NOMO-1 treated with DMSO at 0.1 percent for 48 hours (cell line): ENCODE results near the gene TTC23L.
A peak's percentile ranks its signal among the peaks of the same experiment; 100 is the strongest.
"Not testable (repeated sequence)": the region's sequence is repeated elsewhere in the genome, so short reads cannot be mapped to it uniquely, and the experiment has no call there.

Experiments
- DNase-seq: peaks from one replicate; lab custom pipeline; 2025; ENCODE audit not compliant: unreplicated experiment; lab: John Stamatoyannopoulos, UW

TTC23L gene

GRCh38 chr5:34916518-34916917 lies 77.6 kb downstream of the TTC23L start:
- DNase-seq = no peak

GRCh38 chr5:34918025-34918424 lies 79.1 kb downstream of the TTC23L start:
- no peak for DNase-seq

GRCh38 chr5:34919077-34919476 lies 80.1 kb downstream of the TTC23L start:
- DNase-seq = no peak

- not testable (repeated sequence) for DNase-seq
Measured at GRCh38 chr5:34923256-34923655, 84.3 kb downstream of the TTC23L start.

- DNase-seq = peak; percentile 96
Measured at GRCh38 chr5:34923694-34924461, 84.9 kb downstream of the TTC23L start.

GRCh38 chr5:34924462-34924765 lies 85.5 kb downstream of the TTC23L start:
- no peak for DNase-seq

- no peak for DNase-seq
Measured at GRCh38 chr5:34926318-34926888, 87.4 kb downstream of the TTC23L start.

GRCh38 chr5:34927785-34928184 lies 88.8 kb downstream of the TTC23L start:
- DNase-seq = no peak

- peak; percentile 42 for DNase-seq
Measured at GRCh38 chr5:34928267-34928666, 89.3 kb downstream of the TTC23L start.

GRCh38 chr5:34929134-34929719 lies 90.3 kb downstream of the TTC23L start, which contains the start of gene DNAJC21:
DNAJC21 (plus strand) TSS chr5:34929559; CDS start chr5:34929820, 261 bp downstream.
- DNase-seq = peak; percentile 100

- peak; percentile 96 for DNase-seq
Measured at GRCh38 chr5:34929720-34930461, 90.9 kb downstream of the TTC23L start.

- no peak for DNase-seq
Measured at GRCh38 chr5:34930462-34930844, 91.5 kb downstream of the TTC23L start.

- no peak for DNase-seq
Measured at GRCh38 chr5:34930870-34931269, 91.9 kb downstream of the TTC23L start.

GRCh38 chr5:34932947-34933346 lies 94.0 kb downstream of the TTC23L start:
- no peak for DNase-seq

- DNase-seq = no peak
Measured at GRCh38 chr5:34941936-34942335, 103.0 kb downstream of the TTC23L start.

- DNase-seq = no peak
Measured at GRCh38 chr5:34944044-34944443, 105.1 kb downstream of the TTC23L start.

GRCh38 chr5:34944460-34945047 lies 105.6 kb downstream of the TTC23L start:
- no peak for DNase-seq
